ENCODE results near the gene ANKRD55. TPM values are rescaled to one million over a fixed set of nuclear protein-coding genes. Genes with fewer than 3 reads are reported as not detected.

The ANKRD55 gene
- polyA plus RNA-seq, 3 donors: 1.1 to 1.3 (median 1.1) TPM

GRCh38 chr5:56055859-56056258 is 177.3 kb downstream of the ANKRD55 start:
- DNase-seq (ENCODE audit: low read depth in 3 of 3, low spot score in 2 of 3): no peak

- no peak for DNase-seq (ENCODE audit: low read depth in 3 of 3, low spot score in 2 of 3)
Observed at GRCh38 chr5:56055287-56055686, 177.8 kb downstream of the ANKRD55 start.

GRCh38 chr5:56054666-56055065 is 178.5 kb downstream of the ANKRD55 start:
- DNase-seq (ENCODE audit: low read depth in 3 of 3, low spot score in 2 of 3): no peak

- DNase-seq (ENCODE audit: low read depth in 3 of 3, low spot score in 2 of 3): no peak
Observed at GRCh38 chr5:56053363-56053762, 179.8 kb downstream of the ANKRD55 start.

GRCh38 chr5:56052735-56053134 is 180.4 kb downstream of the ANKRD55 start:
- no peak for DNase-seq (ENCODE audit: low read depth in 3 of 3, low spot score in 2 of 3)

GRCh38 chr5:56050551-56051255 is 182.4 kb downstream of the ANKRD55 start:
- DNase-seq (ENCODE audit: low read depth in 3 of 3, low spot score in 2 of 3): peak in 1 of 3 donors; percentile 42

Other genes with a start within 250 kb of the ANKRD55 start
- gene IL6ST, start 238.4 kb downstream of the ANKRD55 start, polyA plus RNA-seq (ENCODE audit: insufficient read length in 3 of 3): 100 to 1,000 TPM; 143 to 153 (median 152) TPM